IMR-90 (cell line): ENCODE data around the gene DGKD. TPM values are rescaled to one million over a fixed set of nuclear protein-coding genes. Genes with fewer than 3 reads are reported as not detected.

Experiments used
- ATAC-seq: fragments of 200-7000 bp; cut with Tn5 transposase; 2 replicates; pipeline ENCODE4 v1.9.1; 2020; ENCODE audit warnings: low read depth, mild to moderate bottlenecking, moderate library complexity
- BruUV-seq: library from RNA; stranded (reverse); fragments of 400-500 nt; replicated peaks from 2 replicates; lab custom pipeline; 2021; lab: Mats Ljungman, UMichigan
- CTCF ChIA-PET: fragments of 300-600 bp; formaldehyde crosslinking; extraction: SDS; loops from one replicate; lab custom pipeline; 2021; ENCODE audit warnings: antibody characterized with exemption; lab: Yijun Ruan, JAX
- POLR2A ChIA-PET: fragments of 300-600 bp; sonication (Branson Sonifier 250); formaldehyde crosslinking; loops from one replicate; lab custom pipeline; 2022; ENCODE audit warnings: antibody characterized with exemption; ENCODE audit not compliant: unreplicated experiment; lab: Charles Lee
- DNase-seq: peaks from one replicate; pipeline ENCODE4 v3.0.0; 2013
- H2AFZ ChIP-seq: replicated peaks from 2 replicates; pipeline ENCODE3; 2013; ENCODE audit warnings: low read length, mild to moderate bottlenecking; ENCODE audit not compliant: poor library complexity
- H2AK5ac ChIP-seq: 2 replicates; pipeline ENCODE4 v1.6.1; 2013; ENCODE audit warnings: low read depth, low read length, inconsistent platforms
- H2AK9ac ChIP-seq: replicated peaks from 2 replicates; pipeline ENCODE3; 2013; ENCODE audit warnings: mild to moderate bottlenecking, low read depth, low read length, moderate library complexity; ENCODE audit not compliant: poor library complexity
- H2BK120ac ChIP-seq: 2 replicates; pipeline ENCODE4 v1.6.1; 2013; ENCODE audit warnings: low read depth, low read length, inconsistent platforms
- H2BK15ac ChIP-seq: 3 replicates; pipeline ENCODE4 v1.6.1; 2013; ENCODE audit warnings: low read depth, low read length, inconsistent platforms
- H2BK20ac ChIP-seq: 2 replicates; pipeline ENCODE4 v1.6.1; 2013; ENCODE audit warnings: low read depth, mild to moderate bottlenecking, inconsistent platforms, low read length, moderate library complexity
- H2BK5ac ChIP-seq: 2 replicates; pipeline ENCODE4 v1.6.1; 2013; ENCODE audit warnings: mild to moderate bottlenecking, low read depth, low read length, inconsistent platforms; ENCODE audit not compliant: poor library complexity, severe bottlenecking
- H3K14ac ChIP-seq: replicated peaks from 2 replicates; pipeline ENCODE4 v1.6.1; 2013; ENCODE audit warnings: low read depth, low read length, inconsistent platforms
- H3K18ac ChIP-seq: 2 replicates; pipeline ENCODE4 v1.6.1; 2013; ENCODE audit warnings: low read depth, low read length, control low read depth
- H3K23ac ChIP-seq: 2 replicates; pipeline ENCODE4 v1.6.1; 2013; ENCODE audit warnings: low read depth, low read length, inconsistent platforms
- H3K27ac ChIP-seq: 2 replicates; pipeline ENCODE4 v1.5.1; 2013; ENCODE audit warnings: mild to moderate bottlenecking, control low read depth, low read length; ENCODE audit not compliant: insufficient read depth
- H3K27me3 ChIP-seq: 2 replicates; pipeline ENCODE4 v1.6.1; 2013; ENCODE audit warnings: low read length; ENCODE audit not compliant: control insufficient read depth, insufficient read depth
- H3K36me3 ChIP-seq: 2 replicates; pipeline ENCODE4 v1.6.1; 2013; ENCODE audit warnings: low read length, mixed read lengths; ENCODE audit not compliant: control insufficient read depth, insufficient read depth
- H3K4ac ChIP-seq: 2 replicates; pipeline ENCODE4 v1.6.1; 2013; ENCODE audit warnings: low read depth, low read length, inconsistent platforms
- H3K4me1 ChIP-seq: 2 replicates; pipeline ENCODE4 v1.6.1; 2013; ENCODE audit warnings: low read length, mixed read lengths; ENCODE audit not compliant: control insufficient read depth, insufficient read depth
- H3K4me2 ChIP-seq: 2 replicates; pipeline ENCODE4 v1.6.1; 2013; ENCODE audit warnings: low read depth, mild to moderate bottlenecking, control low read depth, low read length, moderate library complexity
- H3K4me3 ChIP-seq: 2 replicates; pipeline ENCODE4 v1.5.1; 2013; ENCODE audit warnings: low read depth, mild to moderate bottlenecking, control low read depth, low read length, moderate library complexity; ENCODE audit not compliant: insufficient read depth
- H3K56ac ChIP-seq: 2 replicates; pipeline ENCODE4 v1.6.1; 2013; ENCODE audit warnings: low read length, inconsistent platforms; ENCODE audit not compliant: insufficient read depth; ENCODE audit errors: extremely low read depth
- H3K79me1 ChIP-seq, 2 experiments: 2 replicates each; pipeline ENCODE4 v1.6.1; 2013; ENCODE audit warnings: low read length in 2 of 2, inconsistent platforms in 1 of 2, low read depth in 1 of 2
- H3K9ac ChIP-seq: 2 replicates; pipeline ENCODE4 v1.6.1; 2013; ENCODE audit warnings: low read depth, low read length, control low read depth
- H3K9me1 ChIP-seq: 2 replicates; pipeline ENCODE4 v1.6.1; 2013; ENCODE audit warnings: low read length, inconsistent platforms; ENCODE audit not compliant: insufficient read depth
- H3K9me3 ChIP-seq: 2 replicates; pipeline ENCODE4 v1.6.1; 2013; ENCODE audit warnings: low read length; ENCODE audit not compliant: control insufficient read depth, insufficient read depth
- H4K20me1 ChIP-seq: 2 replicates; pipeline ENCODE4 v1.6.1; 2013; ENCODE audit warnings: low read length, inconsistent platforms; ENCODE audit not compliant: insufficient read depth
- H4K5ac ChIP-seq: 2 replicates; pipeline ENCODE4 v1.6.1; 2013; ENCODE audit warnings: mild to moderate bottlenecking, low read depth, low read length, control low read depth
- H4K8ac ChIP-seq, 2 experiments: 2 replicates each; pipeline ENCODE4 v1.6.1; 2013; ENCODE audit warnings: low read depth in 2 of 2, low read length in 2 of 2, control low read depth in 1 of 2, inconsistent platforms in 1 of 2
- H4K91ac ChIP-seq: 2 replicates; pipeline ENCODE4 v1.6.1; 2013; ENCODE audit warnings: low read depth, low read length, inconsistent platforms; ENCODE audit not compliant: insufficient read depth
- BHLHE40 ChIP-seq: fragments of 150-350 bp; IDR thresholded peaks from 2 replicates; pipeline ENCODE4 v1.6.1; 2016; ENCODE audit warnings: mild to moderate bottlenecking, low read depth, low read length
- CEBPB ChIP-seq: IDR thresholded peaks from 2 replicates; pipeline ENCODE4 v1.6.1; 2012; ENCODE audit warnings: low read depth, low read length, improper control_type of control experiment
- CTCF ChIP-seq: conservative IDR thresholded peaks from 2 replicates; pipeline ENCODE4 v1.5.1; 2012; ENCODE audit warnings: mild to moderate bottlenecking, low read depth, low read length, improper control_type of control experiment
- ELK1 ChIP-seq: fragments of 150-350 bp; IDR thresholded peaks from 2 replicates; pipeline ENCODE4 v1.6.1; 2016; ENCODE audit warnings: low read depth, mild to moderate bottlenecking, low read length, moderate library complexity, borderline replicate concordance
- FOS ChIP-seq: fragments of 150-350 bp; IDR thresholded peaks from 2 replicates; pipeline ENCODE4 v1.6.1; 2016; ENCODE audit warnings: low read depth, low read length
- MAFK ChIP-seq: IDR thresholded peaks from 2 replicates; pipeline ENCODE4 v1.6.1; 2012; ENCODE audit warnings: low read depth, low read length, improper control_type of control experiment
- MAZ ChIP-seq: IDR thresholded peaks from 2 replicates; pipeline ENCODE4 v1.6.1; 2012; ENCODE audit warnings: low read depth, mild to moderate bottlenecking, low read length, improper control_type of control experiment, moderate library complexity, borderline replicate concordance
- MXI1 ChIP-seq: IDR thresholded peaks from 2 replicates; pipeline ENCODE4 v1.6.1; 2012; ENCODE audit warnings: low read depth, mild to moderate bottlenecking, low read length, moderate library complexity, borderline replicate concordance
- NFE2L2 ChIP-seq: fragments of 150-350 bp; IDR thresholded peaks from 2 replicates; pipeline ENCODE4 v1.6.1; 2016; ENCODE audit warnings: low read depth, mild to moderate bottlenecking, low read length
- POLR2A ChIP-seq: IDR thresholded peaks from 2 replicates; pipeline ENCODE4 v1.6.1; 2012; ENCODE audit warnings: mild to moderate bottlenecking, low read depth, low read length
- RAD21 ChIP-seq: IDR thresholded peaks from 2 replicates; pipeline ENCODE4 v1.6.1; 2012; ENCODE audit warnings: low read length, improper control_type of control experiment
- RCOR1 ChIP-seq: IDR thresholded peaks from 2 replicates; pipeline ENCODE4 v1.6.1; 2012; ENCODE audit warnings: mild to moderate bottlenecking, low read length, improper control_type of control experiment; ENCODE audit not compliant: insufficient replicate concordance
- RFX5 ChIP-seq: IDR thresholded peaks from 2 replicates; pipeline ENCODE4 v1.8.0; 2012; ENCODE audit warnings: low read depth, mild to moderate bottlenecking, low read length, moderate library complexity
- SMC3 ChIP-seq: fragments of 150-350 bp; IDR thresholded peaks from 2 replicates; pipeline ENCODE4 v1.6.1; 2016; ENCODE audit warnings: low read depth, mild to moderate bottlenecking, antibody characterized with exemption, low read length, moderate library complexity
- WGBS, 2 experiments: methylation state at CpG; one replicate each; pipeline versions ENCODE4 v1.1.5 to v1.1.7; 2013; ENCODE audit warnings: missing lambda C conversion rate in 2 of 2; ENCODE audit not compliant: insufficient read length in 1 of 2; ENCODE audit errors: extremely low coverage in 2 of 2; 5-methylcytosine and 5-hydroxymethylcytosine counted together
- dilution Hi-C: fragments of 300-500 bp; cut with HindIII; formaldehyde crosslinking; loops from one replicate; pipeline ENCODE4 v1.14.3; 2018; ENCODE audit warnings: low sequenced_read_pairs; ENCODE audit not compliant: unreplicated experiment
- in situ Hi-C: fragments of 300-500 bp; cut with MboI; formaldehyde crosslinking; loops from 3 replicates; pipeline ENCODE4 v1.14.3; 2019; ENCODE audit warnings: low sequenced_read_pairs, inconsistent platforms, mixed read lengths
- intact Hi-C: fragments of 100-400 bp; cut with micrococcal nuclease; formaldehyde crosslinking; loops from 2 replicates; pipeline ENCODE4 v1.10.0; 2022
- polyA plus RNA-seq, 3 experiments: library from polyadenylated mRNA; depleted of rRNA; stranded (reverse); fragments of >200 nt; gene quantifications; 2 replicates each; pipeline ENCODE4 v1.2.3, GENCODE V29; 2012; ENCODE audit warnings: low replicate concordance in 1 of 3
- total RNA-seq: library from RNA; depleted of rRNA; stranded (reverse); fragments of >200 nt; gene quantifications from 2 replicates; pipeline ENCODE4 v1.2.3, GENCODE V29; 2012

The DGKD gene
- total and polyA plus RNA-seq, 2 of the 4 experiments (the other 2 are of a cell fraction) = 6.5 to 10.1 TPM

GRCh38 chr2:233424154-233424951 is 70.1 kb downstream of the DGKD start:
- Histone ChIP-seq H2BK120ac (no peak overlapping the region), H2BK5ac (peak overlapping the region; percentile 31), H3K4me3 (no peak overlapping the region), H2BK20ac (peak overlapping the region; percentile 17; the same call in 1 of the 2 replicates), H3K14ac (no peak overlapping the region), H4K91ac (no peak overlapping the region), H3K18ac (no peak overlapping the region; the same call in 1 of the 2 replicates), H2AK9ac (no peak overlapping the region), H3K23ac (no peak overlapping the region), H3K36me3 (0 out of 2 replicates have a peak, but pooled peaks cover 2% of the 10 kb centered on the region), H3K9ac (no peak overlapping the region), H3K4me1 (peaks cover 23% of the 10 kb centered on the region), H3K27me3 (no peaks in the 10 kb centered on the region), H2AFZ (peak overlapping the region; percentile 5), H3K56ac (no peak overlapping the region), H3K27ac (no peak overlapping the region), H4K20me1 (no peaks in the 10 kb centered on the region), H3K9me1 (peaks cover 21% of the 10 kb centered on the region), H3K9me3 (peaks cover 9% of the 10 kb centered on the region), H4K5ac (peak overlapping the region; percentile 46; the same call in 1 of the 2 replicates), H2AK5ac (peak overlapping the region; percentile 33; the same call in 1 of the 2 replicates), H3K4me2 (no peak overlapping the region), H4K8ac (no peak overlapping the region), H2BK15ac (0 out of 3 replicates have a peak overlapping the region, but pooled peaks have one; percentile 23), H3K79me1 (peaks cover 35 to 73% of the 10 kb centered on the region in 2 experiments), H3K4ac (no peak overlapping the region)
- POLR2A ChIA-PET = no interaction called here
- CTCF ChIA-PET = interaction anchor here (0.6 kb wide), 1 partner anchor 16 kb away, joined by 3 read pairs; no protein-coding TSS in a partner anchor
- ATAC-seq (no peak), DNase-seq (no peak)
- 91% methylated on average over 6 of the region's 16 CpGs; no CpG with 5 or more reads in 1 of the 2 experiments for WGBS, 2 experiments
- no TSS peak for BruUV-seq
- dilution Hi-C loops = no loop called here
- in situ Hi-C loops = no loop called here
- intact Hi-C loops = no loop called here
- TF ChIP-seq BHLHE40 = no peak
- TF ChIP-seq POLR2A = no peak
- TF ChIP-seq RAD21 = no peak
- TF ChIP-seq MAZ = no peak
- TF ChIP-seq FOS = no peak
- TF ChIP-seq ELK1 = no peak
- no peak for TF ChIP-seq CTCF
- TF ChIP-seq MAFK = no peak
- TF ChIP-seq CEBPB = no peak
- TF ChIP-seq RCOR1 = no peak
- no peak for TF ChIP-seq NFE2L2
- TF ChIP-seq SMC3 = no peak
- TF ChIP-seq MXI1 = no peak
- no peak for TF ChIP-seq RFX5
